ENCODE data around the gene VWA3B.
A peak's percentile ranks its signal among the peaks of the same experiment; 100 is the strongest.

VWA3B gene

GRCh38 chr2:98293931-98294687 lies 207.1 kb downstream of the VWA3B start:
- Histone ChIP-seq H3K9me3 (peaks cover 6% of the 10 kb centered on the region; the same call in 1 of the 2 replicates), H3K4me1 (peaks cover 8% of the 10 kb centered on the region; the same call in 1 of the 2 replicates), H3K4me2 (no peak overlapping the region), H3K9ac (no peak overlapping the region), H4K20me1 (no peaks in the 10 kb centered on the region), H3K27me3 (no peaks in the 10 kb centered on the region), H3K4me3 (no peak overlapping the region), H3K27ac (no peak overlapping the region), H3K36me3 (no peaks in the 10 kb centered on the region)
- no peak for TF ChIP-seq Cebpa-rat (IDR thresholded peaks at IDR 0.05)

GRCh38 chr2:98294711-98295110 lies 207.7 kb downstream of the VWA3B start:
- no peaks in the 10 kb centered on the region for H3K36me3 ChIP-seq
- H3K9me3 ChIP-seq: peaks cover 6% of the 10 kb centered on the region; the same call in 1 of the 2 replicates
- H3K4me1 ChIP-seq: peaks cover 8% of the 10 kb centered on the region; the same call in 1 of the 2 replicates
- no peak overlapping the region for H3K4me3 ChIP-seq
- H3K27ac ChIP-seq: no peak overlapping the region
- H3K4me2 ChIP-seq: no peak overlapping the region
- no peaks in the 10 kb centered on the region for H4K20me1 ChIP-seq
- H3K27me3 ChIP-seq: no peaks in the 10 kb centered on the region
- no peak overlapping the region for H3K9ac ChIP-seq
- TF ChIP-seq Cebpa-rat (IDR thresholded peaks at IDR 0.05): no peak

GRCh38 chr2:98295275-98295674 lies 208.3 kb downstream of the VWA3B start:
- Histone ChIP-seq H3K9ac (no peak overlapping the region), H3K4me1 (peaks cover 8% of the 10 kb centered on the region; the same call in 1 of the 2 replicates), H3K27me3 (no peaks in the 10 kb centered on the region), H3K36me3 (no peaks in the 10 kb centered on the region), H3K4me2 (peak overlapping the region; percentile 24), H3K27ac (no peak overlapping the region), H3K4me3 (no peak overlapping the region), H3K9me3 (peaks cover 3% of the 10 kb centered on the region; the same call in 1 of the 2 replicates), H4K20me1 (no peaks in the 10 kb centered on the region)
- TF ChIP-seq Cebpa-rat (IDR thresholded peaks at IDR 0.05): no peak

GRCh38 chr2:98295721-98296414 lies 208.9 kb downstream of the VWA3B start:
- Histone ChIP-seq H4K20me1 (no peaks in the 10 kb centered on the region), H3K4me1 (peaks cover 8% of the 10 kb centered on the region; the same call in 1 of the 2 replicates), H3K4me3 (no peak overlapping the region), H3K27ac (no peak overlapping the region), H3K27me3 (no peaks in the 10 kb centered on the region), H3K9ac (no peak overlapping the region), H3K4me2 (peak overlapping the region; percentile 24; the same call in 1 of the 2 replicates), H3K9me3 (no peaks in the 10 kb centered on the region), H3K36me3 (no peaks in the 10 kb centered on the region)
- no peak for TF ChIP-seq Cebpa-rat (IDR thresholded peaks at IDR 0.05)

- no peak overlapping the region for H3K27ac ChIP-seq
- no peaks in the 10 kb centered on the region for H3K9me3 ChIP-seq
- no peak overlapping the region for H3K4me3 ChIP-seq
- H3K4me1 ChIP-seq: peaks cover 8% of the 10 kb centered on the region; the same call in 1 of the 2 replicates
- H3K27me3 ChIP-seq: no peaks in the 10 kb centered on the region
- H3K36me3 ChIP-seq: no peaks in the 10 kb centered on the region
- H3K4me2 ChIP-seq: no peak overlapping the region
- TF ChIP-seq Cebpa-rat (IDR thresholded peaks at IDR 0.05): no peak
- H3K9ac ChIP-seq: no peak overlapping the region
- no peaks in the 10 kb centered on the region for H4K20me1 ChIP-seq
Observed at GRCh38 chr2:98296440-98296839, 209.5 kb downstream of the VWA3B start.

GRCh38 chr2:98297817-98298682 lies 211.1 kb downstream of the VWA3B start:
- Histone ChIP-seq H3K9me3 (no peaks in the 10 kb centered on the region), H3K4me3 (no peak overlapping the region), H3K4me1 (peaks cover 8% of the 10 kb centered on the region; the same call in 1 of the 2 replicates), H3K27me3 (no peaks in the 10 kb centered on the region), H3K27ac (no peak overlapping the region), H3K36me3 (no peaks in the 10 kb centered on the region), H4K20me1 (no peaks in the 10 kb centered on the region), H3K4me2 (no peak overlapping the region), H3K9ac (no peak overlapping the region)
- TF ChIP-seq Cebpa-rat (IDR thresholded peaks at IDR 0.05): no peak

- H3K9ac ChIP-seq: no peak overlapping the region
- H3K4me2 ChIP-seq: no peak overlapping the region
- H3K36me3 ChIP-seq: no peaks in the 10 kb centered on the region
- H3K4me1 ChIP-seq: peaks cover 8% of the 10 kb centered on the region; the same call in 1 of the 2 replicates
- H3K9me3 ChIP-seq: no peaks in the 10 kb centered on the region
- no peak overlapping the region for H3K4me3 ChIP-seq
- H3K27ac ChIP-seq: no peak overlapping the region
- no peaks in the 10 kb centered on the region for H3K27me3 ChIP-seq
- no peak for TF ChIP-seq Cebpa-rat (IDR thresholded peaks at IDR 0.05)
- H4K20me1 ChIP-seq: no peaks in the 10 kb centered on the region
Observed at GRCh38 chr2:98298683-98299164, 211.8 kb downstream of the VWA3B start.

GRCh38 chr2:98299211-98299905 lies 212.4 kb downstream of the VWA3B start:
- no peak overlapping the region for H3K27ac ChIP-seq
- H3K4me3 ChIP-seq: no peak overlapping the region
- H3K27me3 ChIP-seq: no peaks in the 10 kb centered on the region
- no peaks in the 10 kb centered on the region for H4K20me1 ChIP-seq
- H3K9ac ChIP-seq: no peak overlapping the region
- H3K4me1 ChIP-seq: peaks cover 8% of the 10 kb centered on the region; the same call in 1 of the 2 replicates
- H3K9me3 ChIP-seq: no peaks in the 10 kb centered on the region
- TF ChIP-seq Cebpa-rat (IDR thresholded peaks at IDR 0.05): no peak
- no peak overlapping the region for H3K4me2 ChIP-seq
- no peaks in the 10 kb centered on the region for H3K36me3 ChIP-seq

Data from BLaER1 (cell line).